LNCAP (cell line): ENCODE measurements around the gene HMCN2.

Experiments
- CTCF ChIP-seq: fragments of 450-650 bp; IDR thresholded peaks from 2 replicates; pipeline ENCODE4 v1.5.1; 2017; ENCODE audit warnings: mild to moderate bottlenecking

The HMCN2 gene

GRCh38 chr9:130448035-130448624 lies 182.6 kb downstream of the HMCN2 start:
- TF ChIP-seq CTCF: no peak

- no peak for TF ChIP-seq CTCF
Measured at GRCh38 chr9:130448771-130449603, 183.4 kb downstream of the HMCN2 start.

GRCh38 chr9:130450344-130451003 lies 184.9 kb downstream of the HMCN2 start:
- TF ChIP-seq CTCF: no peak

GRCh38 chr9:130451004-130451390 lies 185.4 kb downstream of the HMCN2 start:
- no peak for TF ChIP-seq CTCF

GRCh38 chr9:130451509-130452388 lies 186.2 kb downstream of the HMCN2 start:
- TF ChIP-seq CTCF: peak; percentile 42; the same call in 1 of the 2 replicates

- no peak for TF ChIP-seq CTCF
Measured at GRCh38 chr9:130452835-130453234, 187.3 kb downstream of the HMCN2 start.

GRCh38 chr9:130453487-130453886 lies 187.9 kb downstream of the HMCN2 start:
- no peak for TF ChIP-seq CTCF
